ENCODE measurements around the gene RNF115. TPM values are rescaled to one million over a fixed set of nuclear protein-coding genes. Genes with fewer than 3 reads are reported as not detected.
A peak's percentile ranks its signal among the peaks of the same experiment; 100 is the strongest.

RNF115 gene
- total and polyA plus RNA-seq, 2 of the 13 experiments (the other 11 are each of a cell fraction or from before 2014, with no cell fraction given): 6.0 to 10.1 TPM

- Histone ChIP-seq H3K9ac (ENCODE audit: insufficient read depth, low read depth, low read length) (no peak overlapping the region), H4K20me1 (ENCODE audit: insufficient read depth, low read length) (no peaks in the 10 kb centered on the region), H3K79me2 (ENCODE audit: insufficient read depth, low read length) (no peaks in the 10 kb centered on the region), H3K4me3 (replicated peaks in 1 of 3; ENCODE audit: insufficient read depth in 1 of 3, low read depth in 2 of 3, low read length in 3 of 3) (no peak overlapping the region), H3K36me3 (replicated peaks in 1 of 2; ENCODE audit: control insufficient read depth in 1 of 2, insufficient read depth in 2 of 2, low read length in 2 of 2) (no peaks in the 10 kb centered on the region; a peak in 1 of 5 replicates), H3K4me2 (ENCODE audit: low read depth, low read length) (no peak overlapping the region), H3K27me3 (ENCODE audit: control insufficient read depth in 1 of 2, insufficient read depth in 2 of 2, low read length in 2 of 2) (no peaks in the 10 kb centered on the region), H3K4me1 (ENCODE audit: insufficient read depth, low read length) (peaks cover 5% of the 10 kb centered on the region; the same call in 1 of the 2 replicates), H3K27ac (ENCODE audit: extremely low read length, insufficient read depth, low read length) (no peak overlapping the region), H3K9me3 (ENCODE audit: low read length) (no peaks in the 10 kb centered on the region), H2AFZ (ENCODE audit: low read length) (no peak overlapping the region)
- 91% methylated on average over 1 of the region's 1 CpG for WGBS (ENCODE audit: low lambda C conversion rate)
- ChIA-PET POLR2A (no interaction called here), CTCF (ENCODE audit: low intra/inter-chr PET ratio, low total read pairs) (no interaction called here)
- FAIRE-seq (no peak), ATAC-seq (no peak), DNase-seq (ENCODE audit: low spot score) (no peak)
- intact Hi-C loops (cut with micrococcal nuclease; ENCODE audit: unreplicated experiment): loop anchor here (10.0 kb wide), 1 partner anchor 89 kb away; the partner anchor contains the start of genes POLR3C and RNF115
- no TSS peak for BruUV-seq (replicated peaks)
- in situ Hi-C loops (cut with HindIII; ENCODE audit: extremely low pct_ligation_motif_present, low pct_unique_long_range_greater_than_20kb): no loop called here
- TF ChIP-seq YEATS2 (CRISPR knock-in tag; IDR thresholded peaks at IDR 0.05; ENCODE audit: borderline replicate concordance) (no peak), ZFP90 (CRISPR knock-in tag; IDR thresholded peaks at IDR 0.05; ENCODE audit: borderline replicate concordance) (no peak), ZNF501 (CRISPR knock-in tag; IDR thresholded peaks at IDR 0.05) (no peak)
These were observed 87.7 kb downstream of the RNF115 start for GRCh38 chr1:145736191-145736590.

GRCh38 chr1:145730900-145731299 lies 93.0 kb downstream of the RNF115 start:
- Histone ChIP-seq H3K79me2 (ENCODE audit: insufficient read depth, low read length) (no peaks in the 10 kb centered on the region), H3K4me3 (replicated peaks in 1 of 3; ENCODE audit: insufficient read depth in 1 of 3, low read depth in 2 of 3, low read length in 3 of 3) (no peak overlapping the region), H3K9ac (ENCODE audit: insufficient read depth, low read depth, low read length) (no peak overlapping the region), H3K27ac (ENCODE audit: extremely low read length, insufficient read depth, low read length) (no peak overlapping the region), H3K4me1 (ENCODE audit: insufficient read depth, low read length) (peaks cover 15% of the 10 kb centered on the region), H3K4me2 (ENCODE audit: low read depth, low read length) (no peak overlapping the region), H3K36me3 (replicated peaks in 1 of 2; ENCODE audit: control insufficient read depth in 1 of 2, insufficient read depth in 2 of 2, low read length in 2 of 2) (no peaks in the 10 kb centered on the region), H2AFZ (ENCODE audit: low read length) (no peak overlapping the region), H3K9me3 (ENCODE audit: low read length) (no peaks in the 10 kb centered on the region), H4K20me1 (ENCODE audit: insufficient read depth, low read length) (no peaks in the 10 kb centered on the region), H3K27me3 (ENCODE audit: control insufficient read depth in 1 of 2, insufficient read depth in 2 of 2, low read length in 2 of 2) (no peaks in the 10 kb centered on the region)
- ATAC-seq: peak; percentile 63
- 94% methylated on average over 2 of the region's 3 CpGs for WGBS (ENCODE audit: low lambda C conversion rate)
- ChIA-PET CTCF (ENCODE audit: low intra/inter-chr PET ratio, low total read pairs) (no interaction called here), POLR2A (no interaction called here)
- peak; percentile 37 for FAIRE-seq
- TF ChIP-seq PAWR (CRISPR knock-in tag; IDR thresholded peaks at IDR 0.05; ENCODE audit: borderline replicate concordance) (no peak), ZNF569 (CRISPR knock-in tag; IDR thresholded peaks at IDR 0.05; ENCODE audit: borderline replicate concordance) (no peak), ZNF232 (CRISPR knock-in tag; IDR thresholded peaks at IDR 0.05; ENCODE audit: borderline replicate concordance) (no peak), MEF2D (CRISPR knock-in tag; IDR thresholded peaks at IDR 0.05) (no peak), ZNF746 (CRISPR knock-in tag; IDR thresholded peaks at IDR 0.05) (no peak), ZNF430 (CRISPR knock-in tag; IDR thresholded peaks at IDR 0.05) (no peak)
- no peak for DNase-seq (ENCODE audit: low spot score)
- in situ Hi-C loops (cut with HindIII; ENCODE audit: extremely low pct_ligation_motif_present, low pct_unique_long_range_greater_than_20kb) (no loop called here), intact Hi-C loops (cut with micrococcal nuclease; ENCODE audit: unreplicated experiment) (loop anchor here (10.0 kb wide), 1 partner anchor 94 kb away; the partner anchor contains the start of genes POLR3C and RNF115)
- BruUV-seq (replicated peaks): no TSS peak

Data from HepG2 (cell line).